A673 (cell line): ENCODE data around the gene MVD.

ENCODE experiments used
- EZH2 ChIP-seq: fragments of 200-600 bp; sonication (generic); IDR thresholded peaks from 2 replicates; pipeline ENCODE4 v1.6.1; 2017; ENCODE audit warnings: borderline replicate concordance, low read depth, mild to moderate bottlenecking, mixed read lengths, antibody characterized with exemption, low read length; ENCODE audit not compliant: poor library complexity, severe bottlenecking
- TF ChIP-seq, protein P1 (sequence below): fragments of 300-800, 200-600 bp; sonication (generic); conservative IDR thresholded peaks from 2 replicates; pipeline ENCODE4 v1.5.1; 2017; ENCODE audit warnings: low read depth, mild to moderate bottlenecking, antibody characterized with exemption, low read length, moderate library complexity, mixed read lengths

DNA sequence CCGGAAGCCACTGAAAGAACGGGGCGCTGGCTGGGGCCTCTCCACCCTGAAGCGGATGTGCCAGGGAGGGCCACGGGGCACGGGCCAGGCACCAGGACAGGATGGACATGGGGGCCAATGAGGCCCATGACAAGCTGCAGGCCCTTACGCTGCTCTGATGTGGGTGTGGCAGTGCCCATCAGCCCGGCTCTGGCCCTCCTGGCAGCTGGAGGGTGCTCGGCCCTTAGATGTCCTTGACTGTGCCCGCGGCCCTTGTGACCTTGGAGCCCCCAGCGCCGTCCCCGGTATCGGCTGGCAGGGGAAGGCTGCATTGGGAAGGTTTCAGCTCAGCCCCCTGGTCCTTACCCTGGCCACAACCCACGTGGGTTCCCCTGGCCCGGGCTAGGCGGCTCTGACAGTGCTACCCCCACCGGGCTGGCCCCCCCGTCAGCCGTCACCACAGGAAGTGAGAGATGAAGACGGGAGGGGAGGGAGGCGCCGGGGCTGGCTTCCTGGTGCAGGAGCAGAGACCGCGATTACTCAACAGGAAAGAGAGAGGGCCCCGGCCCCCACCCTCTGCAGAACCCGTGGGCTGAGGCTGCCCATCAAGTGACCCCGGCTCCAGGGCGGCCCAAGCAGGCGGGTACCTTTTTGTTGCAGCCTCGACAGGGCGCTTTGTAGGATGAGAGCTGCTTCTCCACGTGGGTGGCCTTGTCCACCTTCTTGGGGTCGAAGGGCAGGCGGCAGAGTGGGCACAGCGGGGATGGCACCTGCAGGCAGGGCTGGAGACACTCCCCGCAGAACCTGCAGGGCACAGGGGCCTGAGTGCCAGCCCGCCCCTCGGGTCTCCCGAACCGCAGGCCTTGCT, 38.0 kb upstream of the MVD start:
- TF ChIP-seq, protein P1, sequence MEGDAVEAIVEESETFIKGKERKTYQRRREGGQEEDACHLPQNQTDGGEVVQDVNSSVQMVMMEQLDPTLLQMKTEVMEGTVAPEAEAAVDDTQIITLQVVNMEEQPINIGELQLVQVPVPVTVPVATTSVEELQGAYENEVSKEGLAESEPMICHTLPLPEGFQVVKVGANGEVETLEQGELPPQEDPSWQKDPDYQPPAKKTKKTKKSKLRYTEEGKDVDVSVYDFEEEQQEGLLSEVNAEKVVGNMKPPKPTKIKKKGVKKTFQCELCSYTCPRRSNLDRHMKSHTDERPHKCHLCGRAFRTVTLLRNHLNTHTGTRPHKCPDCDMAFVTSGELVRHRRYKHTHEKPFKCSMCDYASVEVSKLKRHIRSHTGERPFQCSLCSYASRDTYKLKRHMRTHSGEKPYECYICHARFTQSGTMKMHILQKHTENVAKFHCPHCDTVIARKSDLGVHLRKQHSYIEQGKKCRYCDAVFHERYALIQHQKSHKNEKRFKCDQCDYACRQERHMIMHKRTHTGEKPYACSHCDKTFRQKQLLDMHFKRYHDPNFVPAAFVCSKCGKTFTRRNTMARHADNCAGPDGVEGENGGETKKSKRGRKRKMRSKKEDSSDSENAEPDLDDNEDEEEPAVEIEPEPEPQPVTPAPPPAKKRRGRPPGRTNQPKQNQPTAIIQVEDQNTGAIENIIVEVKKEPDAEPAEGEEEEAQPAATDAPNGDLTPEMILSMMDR = no peak
- no peak for TF ChIP-seq EZH2
